Liver (tissue), 9 donors: ENCODE measurements around the gene MEFV. TPM values are rescaled to one million over a fixed set of nuclear protein-coding genes. Genes with fewer than 3 reads are reported as not detected.
"Not testable (repeated sequence)": the region's sequence is repeated elsewhere in the genome, so short reads cannot be mapped to it uniquely, and the experiment has no call there.

Source experiments
- DNase-seq: peaks from one replicate; pipeline ENCODE4 v3.0.0-alpha.2; 2017; ENCODE audit warnings: low spot score
- H3K27ac ChIP-seq, 2 donors: one replicate each; pipeline ENCODE4 v1.7.0; 2013; ENCODE audit warnings: inconsistent platforms in 2 of 2, low read length in 2 of 2, control low read depth in 1 of 2, low read depth in 1 of 2, mild to moderate bottlenecking in 1 of 2
- H3K27me3 ChIP-seq, 4 donors: one replicate each; pipeline versions ENCODE4 v1.6.1 to v1.7.0; 2013; ENCODE audit warnings: low read length in 3 of 4, inconsistent platforms in 1 of 4, mild to moderate bottlenecking in 1 of 4, moderate library complexity in 1 of 4; ENCODE audit not compliant: control insufficient read depth in 4 of 4, insufficient read depth in 4 of 4
- H3K36me3 ChIP-seq, 4 donors: one replicate each; pipeline versions ENCODE4 v1.6.1 to v1.7.0; 2013; ENCODE audit warnings: low read length in 3 of 4, mild to moderate bottlenecking in 3 of 4, low read depth in 1 of 4, moderate library complexity in 1 of 4; ENCODE audit not compliant: control insufficient read depth in 4 of 4, insufficient read depth in 3 of 4
- H3K4me1 ChIP-seq, 4 donors: one replicate each; pipeline versions ENCODE4 v1.6.1 to v1.7.0; 2013; ENCODE audit warnings: low read length in 3 of 4, mild to moderate bottlenecking in 3 of 4, moderate library complexity in 1 of 4; ENCODE audit not compliant: control insufficient read depth in 4 of 4, insufficient read depth in 4 of 4
- H3K4me3 ChIP-seq, 3 donors: one replicate each; pipeline versions ENCODE4 v1.6.1 to v1.7.0; 2013; ENCODE audit warnings: low read length in 3 of 3, control low read depth in 1 of 3, low read depth in 1 of 3, mild to moderate bottlenecking in 1 of 3
- H3K9ac ChIP-seq, 2 donors: one replicate each; pipeline ENCODE4 v1.7.0; 2013; ENCODE audit warnings: low read length in 2 of 2, mild to moderate bottlenecking in 2 of 2, moderate library complexity in 2 of 2, control low read depth in 1 of 2, low read depth in 1 of 2
- H3K9me3 ChIP-seq, 4 donors: one replicate each; pipeline versions ENCODE4 v1.6.1 to v1.7.0; 2013; ENCODE audit warnings: low read length in 3 of 4; ENCODE audit not compliant: control insufficient read depth in 4 of 4
- CTCF ChIP-seq: fragments of 150-350 bp; IDR thresholded peaks from 2 replicates; pipeline ENCODE4 v1.5.1; 2017; ENCODE audit warnings: improper control_type of control experiment, low read depth, low read length; ENCODE audit not compliant: missing input control
- EGR1 ChIP-seq, 2 donors: IDR thresholded peaks; 2 replicates each; pipeline ENCODE4 v1.6.1; 2016 to 2018; ENCODE audit warnings: antibody characterized with exemption in 2 of 2, low read depth in 2 of 2
- FOXA1 ChIP-seq: IDR thresholded peaks from 2 replicates; pipeline ENCODE4 v1.6.1; 2016; ENCODE audit warnings: antibody characterized with exemption
- FOXA2 ChIP-seq: IDR thresholded peaks from 2 replicates; pipeline ENCODE4 v1.6.1; 2016; ENCODE audit warnings: antibody characterized with exemption
- GABPA ChIP-seq, 2 donors: IDR thresholded peaks in 1 of 2; conservative IDR thresholded peaks in 1 of 2; 2 replicates each; pipeline ENCODE4 v1.6.1; 2016; ENCODE audit warnings: antibody characterized with exemption in 2 of 2, mild to moderate bottlenecking in 1 of 2, moderate library complexity in 1 of 2
- HNF4A ChIP-seq, 2 donors: conservative IDR thresholded peaks; 2 replicates each; pipeline ENCODE4 v1.6.1; 2016; ENCODE audit warnings: antibody characterized with exemption in 2 of 2, mild to moderate bottlenecking in 2 of 2
- JUND ChIP-seq, 2 donors: IDR thresholded peaks; 2 replicates each; pipeline ENCODE4 v1.6.1; 2016; ENCODE audit warnings: antibody characterized with exemption in 2 of 2
- NR2F2 ChIP-seq: IDR thresholded peaks from 2 replicates; pipeline ENCODE4 v1.6.1; 2016; ENCODE audit warnings: antibody characterized with exemption
- RAD21 ChIP-seq, 2 donors: IDR thresholded peaks; 2 replicates each; pipeline ENCODE4 v1.6.1; 2016; ENCODE audit warnings: antibody characterized with exemption in 2 of 2, mild to moderate bottlenecking in 2 of 2
- REST ChIP-seq: IDR thresholded peaks from 2 replicates; pipeline ENCODE4 v1.6.1; 2016; ENCODE audit warnings: antibody characterized with exemption, mild to moderate bottlenecking
- RXRA ChIP-seq, 2 donors: IDR thresholded peaks; 2 replicates each; pipeline ENCODE4 v1.6.1; 2017 to 2018; ENCODE audit warnings: antibody characterized with exemption in 2 of 2, mild to moderate bottlenecking in 1 of 2
- SP1 ChIP-seq: IDR thresholded peaks from 2 replicates; pipeline ENCODE4 v1.6.1; 2018; ENCODE audit warnings: antibody characterized with exemption, mild to moderate bottlenecking
- TAF1 ChIP-seq: conservative IDR thresholded peaks from 2 replicates; pipeline ENCODE4 v1.6.1; 2016; ENCODE audit warnings: antibody characterized with exemption, mild to moderate bottlenecking
- ZBTB33 ChIP-seq: IDR thresholded peaks from 2 replicates; pipeline ENCODE4 v1.6.1; 2016; ENCODE audit warnings: antibody characterized with exemption
- WGBS: extraction: QIAGEN DNeasy Blood & Tissue Kit; methylation state at CpG from one replicate; pipeline ENCODE4 v1.1.7; 2013; 5-methylcytosine and 5-hydroxymethylcytosine counted together
- polyA plus RNA-seq, 2 donors: library from polyadenylated mRNA; stranded (reverse) in 1 of 2; unstranded in 1 of 2; fragments of 200-250 nt in 1 of 2; fragments of >200 nt in 1 of 2; fragmentation: Nextera tagmentation in 1 of 2; extraction: Ambion mirVana in 1 of 2; gene quantifications; one replicate each; pipeline versions ENCODE4 v1.2.1 to v1.2.3, GENCODE V29; 2013 to 2015
- total RNA-seq, 2 donors: library from RNA; depleted of rRNA; stranded (reverse); fragments of >200 nt; gene quantifications; one replicate each; pipeline ENCODE4 v1.2.3, GENCODE V29; 2014
- donor health status: healthy.
- donor health status: healthy.
- donor health status: healthy.
- donor health status: healthy.
- donor health status: healthy.

The MEFV gene
- total and polyA plus RNA-seq, 4 donors = 0.33 to 3.3 (median 0.79) TPM

- no peak overlapping the region for H3K4me3 ChIP-seq
- no peaks in the 10 kb centered on the region for H3K36me3 ChIP-seq
- H3K9me3 ChIP-seq = no peaks in the 10 kb centered on the region
- H3K27ac ChIP-seq = no peak overlapping the region
- no peaks in the 10 kb centered on the region for H3K4me1 ChIP-seq
- 56% methylated on average over 4 of the region's 4 CpGs for WGBS
- H3K27me3 ChIP-seq = no peaks in the 10 kb centered on the region
- no peak overlapping the region for H3K9ac ChIP-seq
- DNase-seq = no peak
- TF ChIP-seq JUND (IDR thresholded peaks at IDR 0.05) (no peak), GABPA (IDR thresholded peaks at IDR 0.05 in 1 of 2, conservative IDR thresholded peaks at IDR 0.05 in 1 of 2) (no peak), FOXA2 (no peak), FOXA1 (no peak)
Measured at GRCh38 chr16:3274490-3274889, 18.1 kb upstream of the MEFV start.

- H3K4me3 ChIP-seq, H3K9me3 ChIP-seq, H3K36me3 ChIP-seq, H3K27me3 ChIP-seq, DNase-seq, H3K9ac ChIP-seq, H3K4me1 ChIP-seq, H3K27ac ChIP-seq: not testable (repeated sequence)
- 92% methylated on average over 22 of the region's 22 CpGs for WGBS
Measured at GRCh38 chr16:3271281-3271680, 14.8 kb upstream of the MEFV start.

- H3K27ac ChIP-seq, H3K36me3 ChIP-seq, H3K9me3 ChIP-seq, H3K9ac ChIP-seq, DNase-seq, H3K4me1 ChIP-seq, H3K4me3 ChIP-seq, H3K27me3 ChIP-seq: not testable (repeated sequence)
- WGBS = 83% methylated on average over 5 of the region's 5 CpGs
Measured at GRCh38 chr16:3270718-3271117, 14.3 kb upstream of the MEFV start.

- Histone ChIP-seq H3K27me3 (no peaks in the 10 kb centered on the region), H3K4me1 (peaks cover 0 to 6% (median 4%) of the 10 kb centered on the region in 4 donors), H3K4me3 (no peak overlapping the region), H3K9ac (no peak overlapping the region), H3K27ac (no peak overlapping the region), H3K9me3 (peaks cover 0 to 2% (median 1%) of the 10 kb centered on the region in 4 donors), H3K36me3 (peaks cover 0 to 4% (median 0%) of the 10 kb centered on the region in 4 donors)
- no peak for DNase-seq
- TF ChIP-seq HNF4A (conservative IDR thresholded peaks at IDR 0.05) (no peak), EGR1 (IDR thresholded peaks at IDR 0.05; ENCODE audit: low read depth in 2 of 2) (no peak), FOXA1 (no peak), TAF1 (no peak), NR2F2 (no peak), ZBTB33 (no peak), RAD21 (IDR thresholded peaks at IDR 0.05) (no peak), CTCF (no peak), RXRA (IDR thresholded peaks at IDR 0.05) (no peak), GABPA (IDR thresholded peaks at IDR 0.05 in 1 of 2, conservative IDR thresholded peaks at IDR 0.05 in 1 of 2) (no peak), JUND (IDR thresholded peaks at IDR 0.05) (no peak), SP1 (no peak), REST (no peak), FOXA2 (no peak)
- 74% methylated on average over 1 of the region's 1 CpG for WGBS
Measured at GRCh38 chr16:3268294-3268693, 11.9 kb upstream of the MEFV start.
